ENCODE results near the gene VSIG2.

The VSIG2 gene

DNA sequence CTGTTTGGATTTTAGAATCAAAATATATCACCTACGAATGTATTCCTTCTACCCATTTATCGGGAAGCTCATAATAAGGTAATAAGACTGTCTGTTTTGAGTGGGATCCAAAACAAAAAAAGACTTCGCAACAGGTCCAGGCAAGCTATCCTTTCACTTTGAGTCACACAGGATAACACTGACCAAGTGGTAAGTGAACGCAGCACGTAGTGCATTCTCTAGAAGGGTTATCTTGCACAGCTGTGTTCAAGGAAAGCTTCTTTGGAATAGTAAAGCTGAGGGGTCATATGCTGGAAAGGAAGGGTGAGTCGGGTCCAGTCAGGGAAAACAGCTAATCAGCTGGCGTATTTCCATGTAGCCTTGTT, 34.7 kb downstream of the VSIG2 start:
- Histone ChIP-seq H3K27me3 (ENCODE audit: insufficient read depth, low read depth) (no peaks in the 10 kb centered on the region), H3K36me3 (ENCODE audit: insufficient read depth) (no peaks in the 10 kb centered on the region), H2AFZ (ENCODE audit: low read depth) (no peak overlapping the region), H3K9ac (no peak overlapping the region), H3K4me1 (ENCODE audit: low read depth, poor library complexity, severe bottlenecking) (no peaks in the 10 kb centered on the region), H3K4me3 (IDR thresholded peaks at IDR 0.05; ENCODE audit: insufficient read depth, low read depth, low read length) (no peak overlapping the region), H3K4me2 (no peak overlapping the region), H4K20me1 (ENCODE audit: insufficient read depth) (no peaks in the 10 kb centered on the region), H3K27ac (no peak overlapping the region), H3K79me2 (ENCODE audit: insufficient read depth, low read depth) (no peaks in the 10 kb centered on the region)
- TF ChIP-seq, protein P1, sequence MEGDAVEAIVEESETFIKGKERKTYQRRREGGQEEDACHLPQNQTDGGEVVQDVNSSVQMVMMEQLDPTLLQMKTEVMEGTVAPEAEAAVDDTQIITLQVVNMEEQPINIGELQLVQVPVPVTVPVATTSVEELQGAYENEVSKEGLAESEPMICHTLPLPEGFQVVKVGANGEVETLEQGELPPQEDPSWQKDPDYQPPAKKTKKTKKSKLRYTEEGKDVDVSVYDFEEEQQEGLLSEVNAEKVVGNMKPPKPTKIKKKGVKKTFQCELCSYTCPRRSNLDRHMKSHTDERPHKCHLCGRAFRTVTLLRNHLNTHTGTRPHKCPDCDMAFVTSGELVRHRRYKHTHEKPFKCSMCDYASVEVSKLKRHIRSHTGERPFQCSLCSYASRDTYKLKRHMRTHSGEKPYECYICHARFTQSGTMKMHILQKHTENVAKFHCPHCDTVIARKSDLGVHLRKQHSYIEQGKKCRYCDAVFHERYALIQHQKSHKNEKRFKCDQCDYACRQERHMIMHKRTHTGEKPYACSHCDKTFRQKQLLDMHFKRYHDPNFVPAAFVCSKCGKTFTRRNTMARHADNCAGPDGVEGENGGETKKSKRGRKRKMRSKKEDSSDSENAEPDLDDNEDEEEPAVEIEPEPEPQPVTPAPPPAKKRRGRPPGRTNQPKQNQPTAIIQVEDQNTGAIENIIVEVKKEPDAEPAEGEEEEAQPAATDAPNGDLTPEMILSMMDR (conservative IDR thresholded peaks at IDR 0.05; ENCODE audit: low read depth, low read length) = no peak

GRCh38 chr11:124716591-124716990, 35.5 kb downstream of the VSIG2 start:
- Histone ChIP-seq H3K27ac (no peak overlapping the region), H3K9ac (no peak overlapping the region), H3K36me3 (ENCODE audit: insufficient read depth) (no peaks in the 10 kb centered on the region), H3K4me1 (ENCODE audit: low read depth, poor library complexity, severe bottlenecking) (no peaks in the 10 kb centered on the region), H3K4me2 (no peak overlapping the region), H3K4me3 (IDR thresholded peaks at IDR 0.05; ENCODE audit: insufficient read depth, low read depth, low read length) (no peak overlapping the region), H3K27me3 (ENCODE audit: insufficient read depth, low read depth) (no peaks in the 10 kb centered on the region), H2AFZ (ENCODE audit: low read depth) (no peak overlapping the region), H3K79me2 (ENCODE audit: insufficient read depth, low read depth) (no peaks in the 10 kb centered on the region), H4K20me1 (ENCODE audit: insufficient read depth) (no peaks in the 10 kb centered on the region)
- TF ChIP-seq, protein P1 (conservative IDR thresholded peaks at IDR 0.05; ENCODE audit: low read depth, low read length) = no peak

DNA sequence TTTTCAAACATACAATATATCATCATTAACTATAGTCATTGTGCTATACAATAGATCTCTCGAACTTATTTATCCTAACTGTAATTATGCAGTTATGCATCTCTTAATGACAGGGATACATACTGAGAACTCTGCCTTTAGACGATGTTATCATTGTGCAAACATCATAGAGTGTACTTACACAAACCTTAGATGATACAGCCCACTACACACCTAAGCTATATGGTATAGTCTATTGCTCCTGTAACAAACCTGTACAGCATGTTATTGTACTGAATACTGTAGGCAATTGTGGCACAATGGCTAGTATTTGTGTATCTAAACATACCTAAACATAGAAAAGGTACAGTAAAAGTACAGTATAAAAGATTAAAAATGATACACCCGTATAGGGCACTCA, 39.7 kb downstream of the VSIG2 start:
- no peak overlapping the region for H3K4me2 ChIP-seq
- no peaks in the 10 kb centered on the region for H3K27me3 ChIP-seq (ENCODE audit: insufficient read depth, low read depth)
- no peak overlapping the region for H3K27ac ChIP-seq
- TF ChIP-seq, protein P1 (conservative IDR thresholded peaks at IDR 0.05; ENCODE audit: low read depth, low read length) = no peak
- no peaks in the 10 kb centered on the region for H4K20me1 ChIP-seq (ENCODE audit: insufficient read depth)
- no peak overlapping the region for H3K4me3 ChIP-seq (IDR thresholded peaks at IDR 0.05; ENCODE audit: insufficient read depth, low read depth, low read length)
- H3K79me2 ChIP-seq (ENCODE audit: insufficient read depth, low read depth) = no peaks in the 10 kb centered on the region
- H2AFZ ChIP-seq (ENCODE audit: low read depth) = no peak overlapping the region
- no peak overlapping the region for H3K9ac ChIP-seq
- no peaks in the 10 kb centered on the region for H3K4me1 ChIP-seq (ENCODE audit: low read depth, poor library complexity, severe bottlenecking)
- no peaks in the 10 kb centered on the region for H3K36me3 ChIP-seq (ENCODE audit: insufficient read depth)

DNA sequence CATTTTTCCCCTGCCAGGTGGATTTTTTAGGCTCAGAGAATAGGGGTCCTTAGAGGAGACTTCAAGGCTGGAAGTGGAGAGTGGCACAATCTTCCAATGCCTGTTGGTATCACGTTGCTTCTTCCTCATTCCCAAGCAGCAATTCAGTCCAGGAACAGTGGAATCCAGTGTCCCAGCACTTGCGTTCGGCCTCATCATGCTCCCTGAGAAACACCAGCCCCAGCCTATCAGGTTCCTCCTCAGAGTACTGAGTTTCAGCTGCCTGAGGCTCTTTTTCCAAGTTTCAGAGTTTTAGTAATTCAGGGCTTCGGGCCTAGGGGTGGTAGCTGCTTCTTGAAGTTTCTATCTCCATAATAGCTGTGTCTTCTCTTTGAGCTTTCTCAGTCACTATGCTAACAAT, 44.2 kb downstream of the VSIG2 start:
- H3K27me3 ChIP-seq (ENCODE audit: insufficient read depth, low read depth) = no peaks in the 10 kb centered on the region
- H3K4me1 ChIP-seq (ENCODE audit: low read depth, poor library complexity, severe bottlenecking) = no peaks in the 10 kb centered on the region
- H4K20me1 ChIP-seq (ENCODE audit: insufficient read depth) = no peaks in the 10 kb centered on the region
- no peaks in the 10 kb centered on the region for H3K36me3 ChIP-seq (ENCODE audit: insufficient read depth)
- TF ChIP-seq, protein P1 (conservative IDR thresholded peaks at IDR 0.05; ENCODE audit: low read depth, low read length) = no peak
- H3K27ac ChIP-seq = no peak overlapping the region
- no peak overlapping the region for H3K9ac ChIP-seq
- no peak overlapping the region for H3K4me3 ChIP-seq (IDR thresholded peaks at IDR 0.05; ENCODE audit: insufficient read depth, low read depth, low read length)
- no peak overlapping the region for H3K4me2 ChIP-seq
- no peak overlapping the region for H2AFZ ChIP-seq (ENCODE audit: low read depth)
- no peaks in the 10 kb centered on the region for H3K79me2 ChIP-seq (ENCODE audit: insufficient read depth, low read depth)

- H3K79me2 ChIP-seq (ENCODE audit: insufficient read depth, low read depth) = no peaks in the 10 kb centered on the region
- no peak overlapping the region for H2AFZ ChIP-seq (ENCODE audit: low read depth)
- no peaks in the 10 kb centered on the region for H3K27me3 ChIP-seq (ENCODE audit: insufficient read depth, low read depth)
- H3K4me3 ChIP-seq (IDR thresholded peaks at IDR 0.05; ENCODE audit: insufficient read depth, low read depth, low read length) = no peak overlapping the region
- TF ChIP-seq, protein P1 (conservative IDR thresholded peaks at IDR 0.05; ENCODE audit: low read depth, low read length) = no peak
- no peaks in the 10 kb centered on the region for H4K20me1 ChIP-seq (ENCODE audit: insufficient read depth)
- no peaks in the 10 kb centered on the region for H3K36me3 ChIP-seq (ENCODE audit: insufficient read depth)
- no peak overlapping the region for H3K27ac ChIP-seq
- no peak overlapping the region for H3K9ac ChIP-seq
- no peak overlapping the region for H3K4me2 ChIP-seq
- H3K4me1 ChIP-seq (ENCODE audit: low read depth, poor library complexity, severe bottlenecking) = no peaks in the 10 kb centered on the region
These were observed 52.0 kb downstream of the VSIG2 start for GRCh38 chr11:124700028-124700427.

Measured in KMS-11 (cell line).